Testis (tissue), 2 donors: Measurements from ENCODE around the gene TROAP.

ENCODE experiments used
- POLR2A ChIP-seq: fragments of 450-650 bp; IDR thresholded peaks from one replicate; pipeline ENCODE4 v1.6.1; 2017; ENCODE audit warnings: antibody characterized with exemption, mild to moderate bottlenecking, moderate library complexity
- TF ChIP-seq, protein P1 (sequence below), 3 experiments: fragments of 450-650 bp in 2 of 3; fragments of 200-600 bp in 1 of 3; sonication (generic) in 1 of 3; IDR thresholded peaks; one replicate each; pipeline ENCODE4 v1.5.1; 2016 to 2019; ENCODE audit warnings: antibody characterized with exemption in 3 of 3, mild to moderate bottlenecking in 2 of 3, moderate library complexity in 1 of 3

- TF ChIP-seq, protein P1, sequence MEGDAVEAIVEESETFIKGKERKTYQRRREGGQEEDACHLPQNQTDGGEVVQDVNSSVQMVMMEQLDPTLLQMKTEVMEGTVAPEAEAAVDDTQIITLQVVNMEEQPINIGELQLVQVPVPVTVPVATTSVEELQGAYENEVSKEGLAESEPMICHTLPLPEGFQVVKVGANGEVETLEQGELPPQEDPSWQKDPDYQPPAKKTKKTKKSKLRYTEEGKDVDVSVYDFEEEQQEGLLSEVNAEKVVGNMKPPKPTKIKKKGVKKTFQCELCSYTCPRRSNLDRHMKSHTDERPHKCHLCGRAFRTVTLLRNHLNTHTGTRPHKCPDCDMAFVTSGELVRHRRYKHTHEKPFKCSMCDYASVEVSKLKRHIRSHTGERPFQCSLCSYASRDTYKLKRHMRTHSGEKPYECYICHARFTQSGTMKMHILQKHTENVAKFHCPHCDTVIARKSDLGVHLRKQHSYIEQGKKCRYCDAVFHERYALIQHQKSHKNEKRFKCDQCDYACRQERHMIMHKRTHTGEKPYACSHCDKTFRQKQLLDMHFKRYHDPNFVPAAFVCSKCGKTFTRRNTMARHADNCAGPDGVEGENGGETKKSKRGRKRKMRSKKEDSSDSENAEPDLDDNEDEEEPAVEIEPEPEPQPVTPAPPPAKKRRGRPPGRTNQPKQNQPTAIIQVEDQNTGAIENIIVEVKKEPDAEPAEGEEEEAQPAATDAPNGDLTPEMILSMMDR (IDR thresholded peaks at IDR 0.05): no peak
- no peak for TF ChIP-seq POLR2A
These were observed 23.7 kb downstream of the TROAP start, which contains the start of gene DNAJC22 for GRCh38 chr12:49346659-49347310.
